ENCODE results near the gene LRMDA. TPM values are rescaled to one million over a fixed set of nuclear protein-coding genes. Genes with fewer than 3 reads are reported as not detected.

Gene LRMDA
- total and polyA plus RNA-seq, 2 donors (not counting 3 experiments of a cell fraction or from before 2014, with no cell fraction given), result 9.7 to 18.0 TPM

DNA sequence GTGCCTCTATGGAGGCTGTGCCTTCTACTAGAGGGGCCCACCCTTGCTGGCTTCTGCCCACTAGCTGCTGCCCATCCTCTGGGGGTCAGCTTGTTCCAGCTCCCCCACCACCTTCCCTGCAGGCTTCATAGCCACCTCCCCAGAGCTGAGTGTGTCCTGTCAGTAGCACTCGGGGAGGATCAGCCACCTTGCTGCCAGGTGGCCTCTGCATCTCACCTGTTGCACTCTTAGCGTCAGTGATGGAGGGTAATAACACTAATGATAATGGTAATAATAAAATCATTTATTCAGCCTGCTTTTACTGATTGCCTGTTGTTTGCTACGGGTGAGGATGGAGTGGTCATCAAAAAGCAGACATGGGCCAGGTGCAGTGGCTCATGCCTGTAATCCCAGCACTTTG lies 377.6 kb downstream of the LRMDA start:
- DNase-seq (ENCODE audit: low read depth, low spot score) (no peak), FAIRE-seq (no peak)
- Histone ChIP-seq H3K4me2 (ENCODE audit: insufficient read depth, low read length) (no peak overlapping the region), H2AFZ (ENCODE audit: low read depth, low read length) (no peak overlapping the region), H3K36me3 (ENCODE audit: control insufficient read depth in 2 of 2, extremely low read depth in 1 of 2, insufficient read depth in 2 of 2, low read length in 2 of 2) (no peaks in the 10 kb centered on the region), H3K27me3 (ENCODE audit: control insufficient read depth in 2 of 2, insufficient read depth in 2 of 2, low read length in 2 of 2) (no peaks in the 10 kb centered on the region), H3K9me3 (replicated peaks; ENCODE audit: control insufficient read depth, insufficient read depth, low read length) (no peaks in the 10 kb centered on the region), H3K9ac (replicated peaks; ENCODE audit: extremely low read depth, insufficient read depth, low read length) (no peak overlapping the region), H3K4me1 (ENCODE audit: control insufficient read depth, extremely low read depth, insufficient read depth, low read length) (no peaks in the 10 kb centered on the region), H4K20me1 (replicated peaks; ENCODE audit: control insufficient read depth, extremely low read depth, insufficient read depth, low read length) (no peaks in the 10 kb centered on the region), H3K79me2 (ENCODE audit: control insufficient read depth, insufficient read depth, low read length) (no peaks in the 10 kb centered on the region), H3K4me3 (replicated peaks in 1 of 3; ENCODE audit: insufficient read depth in 1 of 3, low read depth in 1 of 3, low read length in 3 of 3) (no peak overlapping the region), H3K9me1 (replicated peaks; ENCODE audit: control insufficient read depth, extremely low read depth, insufficient read depth, low read length) (no peaks in the 10 kb centered on the region), H3K27ac (ENCODE audit: insufficient read depth, low read depth, low read length) (no peak overlapping the region)
- no TSS peak for BruUV-seq (replicated peaks)
- TF ChIP-seq GATA2 (IDR thresholded peaks at IDR 0.05; ENCODE audit: insufficient read depth, insufficient read length, low read depth, low read length), result no peak
- no peak for TF ChIP-seq POLR2A (IDR thresholded peaks at IDR 0.05; ENCODE audit: low read depth, low read length)
- no peak for TF ChIP-seq MYC (IDR thresholded peaks at IDR 0.05; ENCODE audit: low read depth, low read length)
- TF ChIP-seq POLR2AphosphoS5 (IDR thresholded peaks at IDR 0.05; ENCODE audit: insufficient read depth, low read depth, low read length), result no peak
- TF ChIP-seq JUN (IDR thresholded peaks at IDR 0.05; ENCODE audit: borderline replicate concordance, insufficient read depth, insufficient read length, low read depth), result no peak
- TF ChIP-seq, protein P1, sequence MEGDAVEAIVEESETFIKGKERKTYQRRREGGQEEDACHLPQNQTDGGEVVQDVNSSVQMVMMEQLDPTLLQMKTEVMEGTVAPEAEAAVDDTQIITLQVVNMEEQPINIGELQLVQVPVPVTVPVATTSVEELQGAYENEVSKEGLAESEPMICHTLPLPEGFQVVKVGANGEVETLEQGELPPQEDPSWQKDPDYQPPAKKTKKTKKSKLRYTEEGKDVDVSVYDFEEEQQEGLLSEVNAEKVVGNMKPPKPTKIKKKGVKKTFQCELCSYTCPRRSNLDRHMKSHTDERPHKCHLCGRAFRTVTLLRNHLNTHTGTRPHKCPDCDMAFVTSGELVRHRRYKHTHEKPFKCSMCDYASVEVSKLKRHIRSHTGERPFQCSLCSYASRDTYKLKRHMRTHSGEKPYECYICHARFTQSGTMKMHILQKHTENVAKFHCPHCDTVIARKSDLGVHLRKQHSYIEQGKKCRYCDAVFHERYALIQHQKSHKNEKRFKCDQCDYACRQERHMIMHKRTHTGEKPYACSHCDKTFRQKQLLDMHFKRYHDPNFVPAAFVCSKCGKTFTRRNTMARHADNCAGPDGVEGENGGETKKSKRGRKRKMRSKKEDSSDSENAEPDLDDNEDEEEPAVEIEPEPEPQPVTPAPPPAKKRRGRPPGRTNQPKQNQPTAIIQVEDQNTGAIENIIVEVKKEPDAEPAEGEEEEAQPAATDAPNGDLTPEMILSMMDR (IDR thresholded peaks at IDR 0.05; ENCODE audit: extremely low read depth in 1 of 2, insufficient read depth in 1 of 2, low read depth in 1 of 2, low read length in 2 of 2), result no peak
- no peak for TF ChIP-seq FOS (IDR thresholded peaks at IDR 0.05; ENCODE audit: borderline replicate concordance, insufficient read depth, low read length)
- TF ChIP-seq EZH2 (IDR thresholded peaks at IDR 0.05; ENCODE audit: borderline replicate concordance, low read depth, low read length, severe bottlenecking), result no peak
- TF ChIP-seq, protein P2, sequence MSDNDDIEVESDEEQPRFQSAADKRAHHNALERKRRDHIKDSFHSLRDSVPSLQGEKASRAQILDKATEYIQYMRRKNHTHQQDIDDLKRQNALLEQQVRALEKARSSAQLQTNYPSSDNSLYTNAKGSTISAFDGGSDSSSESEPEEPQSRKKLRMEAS (IDR thresholded peaks at IDR 0.05; ENCODE audit: insufficient read depth, insufficient read length), result no peak
- dilution Hi-C loops (cut with MboI; ENCODE audit: extremely low pct_ligation_motif_present, low sequenced_read_pairs) (no loop called here), intact Hi-C loops (cut with micrococcal nuclease) (no loop called here)
- ChIA-PET POLR2A (no interaction called here), CTCF (no interaction called here)
